ENCODE measurements around the gene HADH.

The HADH gene

DNA sequence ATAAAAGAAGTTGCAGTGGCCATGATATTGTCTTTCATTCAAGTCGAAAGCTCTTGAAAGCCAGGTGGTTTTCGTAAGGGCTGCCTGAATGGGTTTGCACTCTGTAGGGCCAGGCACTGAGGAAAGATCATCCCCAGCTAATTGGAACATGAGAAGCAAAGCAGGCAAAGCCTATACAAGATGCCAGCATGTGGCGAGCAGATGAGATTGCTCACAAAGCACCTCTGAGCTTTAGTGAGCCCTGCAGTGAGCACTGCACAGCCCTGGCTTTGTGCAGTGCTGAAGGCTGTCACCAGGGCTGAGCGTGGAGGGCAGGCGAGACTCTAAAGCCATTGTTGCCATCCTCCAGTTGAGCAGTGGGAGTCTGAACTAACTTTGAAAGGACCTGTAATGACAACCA is 53.8 kb downstream of the HADH start:
- H3K79me2 ChIP-seq (ENCODE audit: control insufficient read depth, low read length), result no peaks in the 10 kb centered on the region
- H3F3A ChIP-seq (ENCODE audit: control insufficient read depth, insufficient read depth), result no peaks in the 10 kb centered on the region
- no peaks in the 10 kb centered on the region for H3K27me3 ChIP-seq (ENCODE audit: control insufficient read depth, low read length)
- peaks cover 11% of the 10 kb centered on the region for H3K4me1 ChIP-seq (ENCODE audit: control insufficient read depth, low read length)
- peaks cover 4% of the 10 kb centered on the region for H3K36me3 ChIP-seq (ENCODE audit: control insufficient read depth, low read length)
- H3K27ac ChIP-seq (ENCODE audit: low read depth, low read length), result no peak overlapping the region
- TF ChIP-seq CTCF (IDR thresholded peaks at IDR 0.05; ENCODE audit: low read depth, low read length, poor library complexity, severe bottlenecking) (no peak), EZH2phosphoT487 (IDR thresholded peaks at IDR 0.05; ENCODE audit: borderline replicate concordance, low read length) (no peak)
- no peaks in the 10 kb centered on the region for H3K9me2 ChIP-seq (replicated peaks; ENCODE audit: control insufficient read depth, low read length)
- no peak overlapping the region for H3K4me2 ChIP-seq (ENCODE audit: low read length)
- H3K9me3 ChIP-seq (ENCODE audit: control insufficient read depth, insufficient read depth, low read length), result no peaks in the 10 kb centered on the region
- no peaks in the 10 kb centered on the region; the same call in 1 of the 2 replicates for H4K20me1 ChIP-seq (ENCODE audit: control insufficient read depth, insufficient read depth, low read depth, low read length)
- no peak overlapping the region for H3K4me3 ChIP-seq (ENCODE audit: low read length)

GRCh38 chr4:108044951-108045686 is 55.4 kb downstream of the HADH start:
- Histone ChIP-seq H3K4me2 (ENCODE audit: low read length) (no peak overlapping the region), H3K27me3 (ENCODE audit: control insufficient read depth, low read length) (no peaks in the 10 kb centered on the region), H3K4me1 (ENCODE audit: control insufficient read depth, low read length) (peaks cover 7% of the 10 kb centered on the region), H4K20me1 (ENCODE audit: control insufficient read depth, insufficient read depth, low read depth, low read length) (no peaks in the 10 kb centered on the region; the same call in 1 of the 2 replicates), H3K36me3 (ENCODE audit: control insufficient read depth, low read length) (peaks cover 8% of the 10 kb centered on the region), H3K9me3 (ENCODE audit: control insufficient read depth, insufficient read depth, low read length) (no peaks in the 10 kb centered on the region), H3K27ac (ENCODE audit: low read depth, low read length) (no peak overlapping the region), H3K9me2 (replicated peaks; ENCODE audit: control insufficient read depth, low read length) (no peaks in the 10 kb centered on the region), H3K79me2 (ENCODE audit: control insufficient read depth, low read length) (no peaks in the 10 kb centered on the region), H3K4me3 (ENCODE audit: low read length) (no peak overlapping the region), H3F3A (ENCODE audit: control insufficient read depth, insufficient read depth) (no peaks in the 10 kb centered on the region)
- TF ChIP-seq CTCF (IDR thresholded peaks at IDR 0.05; ENCODE audit: low read depth, low read length, poor library complexity, severe bottlenecking) (no peak), EZH2phosphoT487 (IDR thresholded peaks at IDR 0.05; ENCODE audit: borderline replicate concordance, low read length) (no peak)

DNA sequence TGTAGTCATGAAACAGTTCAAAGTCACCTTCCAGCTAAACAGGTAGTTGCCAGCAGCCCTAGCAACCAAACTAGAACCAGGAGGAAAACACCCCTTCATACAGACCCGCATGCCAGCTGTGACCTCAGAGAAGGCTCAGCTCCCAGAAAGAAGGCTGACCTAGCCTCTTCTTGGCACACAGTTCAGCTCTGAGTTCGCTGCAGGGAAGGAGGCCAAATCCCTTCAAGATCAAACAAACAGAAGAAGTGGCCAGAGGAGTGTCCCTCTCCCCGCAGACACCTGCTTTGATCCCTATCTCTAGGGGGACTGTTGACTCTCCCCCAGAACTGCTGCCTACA is 56.0 kb downstream of the HADH start:
- no peaks in the 10 kb centered on the region for H3K27me3 ChIP-seq (ENCODE audit: control insufficient read depth, low read length)
- no peak overlapping the region for H3K4me2 ChIP-seq (ENCODE audit: low read length)
- H3K9me2 ChIP-seq (replicated peaks; ENCODE audit: control insufficient read depth, low read length), result no peaks in the 10 kb centered on the region
- no peaks in the 10 kb centered on the region for H3F3A ChIP-seq (ENCODE audit: control insufficient read depth, insufficient read depth)
- H3K79me2 ChIP-seq (ENCODE audit: control insufficient read depth, low read length), result no peaks in the 10 kb centered on the region
- TF ChIP-seq CTCF (IDR thresholded peaks at IDR 0.05; ENCODE audit: low read depth, low read length, poor library complexity, severe bottlenecking), result no peak
- no peak for TF ChIP-seq EZH2phosphoT487 (IDR thresholded peaks at IDR 0.05; ENCODE audit: borderline replicate concordance, low read length)
- H3K4me1 ChIP-seq (ENCODE audit: control insufficient read depth, low read length), result peaks cover 7% of the 10 kb centered on the region
- peaks cover 8% of the 10 kb centered on the region for H3K36me3 ChIP-seq (ENCODE audit: control insufficient read depth, low read length)
- H3K27ac ChIP-seq (ENCODE audit: low read depth, low read length), result no peak overlapping the region
- H3K9me3 ChIP-seq (ENCODE audit: control insufficient read depth, insufficient read depth, low read length), result no peaks in the 10 kb centered on the region
- no peaks in the 10 kb centered on the region; the same call in 1 of the 2 replicates for H4K20me1 ChIP-seq (ENCODE audit: control insufficient read depth, insufficient read depth, low read depth, low read length)
- H3K4me3 ChIP-seq (ENCODE audit: low read length), result no peak overlapping the region

Data from DOHH2 (cell line).